ENCODE measurements around the gene CPNE2.

CPNE2 gene

GRCh38 chr16:57147381-57148221 is 55.2 kb downstream of the CPNE2 start:
- DNase-seq = peak; percentile 84

GRCh38 chr16:57148481-57148880 is 56.1 kb downstream of the CPNE2 start:
- no peak for DNase-seq

GRCh38 chr16:57149391-57149790 is 57.0 kb downstream of the CPNE2 start:
- no peak for DNase-seq

GRCh38 chr16:57150682-57151330 is 58.4 kb downstream of the CPNE2 start:
- DNase-seq = no peak

- no peak for DNase-seq
These were observed 59.0 kb downstream of the CPNE2 start for GRCh38 chr16:57151369-57151768.

- DNase-seq = peak; percentile 25
These were observed 60.0 kb downstream of the CPNE2 start for GRCh38 chr16:57152096-57153093.

- no peak for DNase-seq
These were observed 61.5 kb downstream of the CPNE2 start for GRCh38 chr16:57153841-57154240.

GRCh38 chr16:57155702-57156350 is 63.4 kb downstream of the CPNE2 start:
- no peak for DNase-seq

- DNase-seq = peak; percentile 51
These were observed 63.9 kb downstream of the CPNE2 start for GRCh38 chr16:57156351-57156703.

- DNase-seq = no peak
These were observed 65.2 kb downstream of the CPNE2 start for GRCh38 chr16:57157533-57157932.

GRCh38 chr16:57159447-57159846 is 67.1 kb downstream of the CPNE2 start:
- DNase-seq = no peak

- DNase-seq = no peak
These were observed 71.5 kb downstream of the CPNE2 start for GRCh38 chr16:57163842-57164241.

GRCh38 chr16:57165483-57165882 is 73.1 kb downstream of the CPNE2 start:
- no peak for DNase-seq

- peak; percentile 13 for DNase-seq
These were observed 73.6 kb downstream of the CPNE2 start for GRCh38 chr16:57165938-57166337.

GRCh38 chr16:57166451-57166850 is 74.1 kb downstream of the CPNE2 start:
- DNase-seq = no peak

- DNase-seq = peak; percentile 55
These were observed 74.6 kb downstream of the CPNE2 start for GRCh38 chr16:57166951-57167350.

GRCh38 chr16:57167538-57167937 is 75.2 kb downstream of the CPNE2 start:
- DNase-seq = no peak

GRCh38 chr16:57167953-57168352 is 75.6 kb downstream of the CPNE2 start:
- DNase-seq = peak; percentile 69

- no peak for DNase-seq
These were observed 76.9 kb downstream of the CPNE2 start for GRCh38 chr16:57169327-57169726.

- no peak for DNase-seq
These were observed 80.4 kb downstream of the CPNE2 start for GRCh38 chr16:57172721-57173290.

GRCh38 chr16:57175896-57176295 is 83.5 kb downstream of the CPNE2 start:
- DNase-seq = no peak

GRCh38 chr16:57178196-57178595 is 85.8 kb downstream of the CPNE2 start:
- no peak for DNase-seq

All from GF-D8 (cell line).